ENCODE data around the gene SPOCD1. TPM values are rescaled to one million over a fixed set of nuclear protein-coding genes. Genes with fewer than 3 reads are reported as not detected.

The SPOCD1 gene
- total RNA-seq, 1 experiment from 2014 or later: 0.54 TPM

GRCh38 chr1:31768939-31769704 lies 46.7 kb downstream of the SPOCD1 start:
- no peaks in the 10 kb centered on the region for H3K9me3 ChIP-seq (ENCODE audit: control insufficient read depth, insufficient read depth, low read depth, low read length)
- H3K27me3 ChIP-seq (ENCODE audit: control insufficient read depth, insufficient read depth, low read length): peaks cover 2% of the 10 kb centered on the region; the same call in 1 of the 2 replicates
- in situ Hi-C loops (cut with HindIII; ENCODE audit: low pct_unique_long_range_greater_than_20kb, low sequenced_read_pairs): no loop called here
- BruUV-seq (replicated peaks): no TSS peak
- H3K27ac ChIP-seq (ENCODE audit: low read length): no peak overlapping the region; the same call in 1 of the 2 replicates
- TF ChIP-seq CTCF (IDR thresholded peaks at IDR 0.05) (no peak), SIN3A (IDR thresholded peaks at IDR 0.05; ENCODE audit: borderline replicate concordance, insufficient read depth, low read depth, low read length) (no peak), REST (IDR thresholded peaks at IDR 0.05; ENCODE audit: insufficient read depth in 1 of 2, low read depth in 2 of 2, low read length in 1 of 2) (no peak), TCF7L2 (IDR thresholded peaks at IDR 0.05; ENCODE audit: low read depth, low read length) (no peak), POLR2AphosphoS5 (IDR thresholded peaks at IDR 0.05; ENCODE audit: low read depth, low read length) (no peak)
- intact Hi-C loops (cut with micrococcal nuclease; ENCODE audit: unreplicated experiment): no loop called here
- ATAC-seq: no peak
- H3K36me3 ChIP-seq (ENCODE audit: control insufficient read depth, insufficient read depth, low read length): no peaks in the 10 kb centered on the region
- H3K4me1 ChIP-seq (ENCODE audit: control insufficient read depth, insufficient read depth, low read length): peaks cover 58% of the 10 kb centered on the region
- no peak for DNase-seq (ENCODE audit: low read depth, low spot score)
- POLR2A ChIA-PET: no interaction called here
- CTCF ChIA-PET: interaction anchor here (0.6 to 0.7 kb wide), 2 partner anchors 8 to 20 kb away, joined by 4 to 8 read pairs; no protein-coding TSS in a partner anchor
- H3K4me3 ChIP-seq (ENCODE audit: low read depth in 2 of 2, low read length in 2 of 2): no peak overlapping the region

- DNase-seq (ENCODE audit: low read depth, low spot score) (no peak), ATAC-seq (no peak)
- H3K4me1 ChIP-seq (ENCODE audit: control insufficient read depth, insufficient read depth, low read length): peaks cover 58% of the 10 kb centered on the region
- no peak overlapping the region; the same call in 1 of the 2 replicates for H3K27ac ChIP-seq (ENCODE audit: low read length)
- TF ChIP-seq SIN3A (IDR thresholded peaks at IDR 0.05; ENCODE audit: borderline replicate concordance, insufficient read depth, low read depth, low read length) (no peak), TCF7L2 (IDR thresholded peaks at IDR 0.05; ENCODE audit: low read depth, low read length) (no peak), CTCF (IDR thresholded peaks at IDR 0.05) (no peak), REST (IDR thresholded peaks at IDR 0.05; ENCODE audit: insufficient read depth in 1 of 2, low read depth in 2 of 2, low read length in 1 of 2) (no peak)
- H3K27me3 ChIP-seq (ENCODE audit: control insufficient read depth, insufficient read depth, low read length): 0 out of 2 replicates have a peak, but pooled peaks cover 2% of the 10 kb centered on the region
- in situ Hi-C loops (cut with HindIII; ENCODE audit: low pct_unique_long_range_greater_than_20kb, low sequenced_read_pairs): no loop called here
- CTCF ChIA-PET: interaction anchor here (0.7 kb wide), 1 partner anchor 21 kb away, joined by 8 read pairs; no protein-coding TSS in a partner anchor
- intact Hi-C loops (cut with micrococcal nuclease; ENCODE audit: unreplicated experiment): no loop called here
- no peaks in the 10 kb centered on the region for H3K9me3 ChIP-seq (ENCODE audit: control insufficient read depth, insufficient read depth, low read depth, low read length)
- no TSS peak for BruUV-seq (replicated peaks)
- POLR2A ChIA-PET: no interaction called here
- no peak overlapping the region for H3K4me3 ChIP-seq (ENCODE audit: low read depth in 2 of 2, low read length in 2 of 2)
- H3K36me3 ChIP-seq (ENCODE audit: control insufficient read depth, insufficient read depth, low read length): no peaks in the 10 kb centered on the region; the same call in 1 of the 2 replicates
Measured at GRCh38 chr1:31768407-31768907, 47.4 kb downstream of the SPOCD1 start.

Data from Panc1 (cell line).